Activated naive CD8-positive, alpha-beta T cell treated with anti-CD3 and anti-CD28 coated beads, Interleukin-2, amount 10 ng/mL, durations not matched to agents 7 days and 5 days (primary cell): ENCODE data around the gene S1PR4. TPM values are rescaled to one million over a fixed set of nuclear protein-coding genes. Genes with fewer than 3 reads are reported as not detected.
"Not testable (repeated sequence)": the region's sequence is repeated elsewhere in the genome, so short reads cannot be mapped to it uniquely, and the experiment has no call there.

Experiments
- ATAC-seq: fragments of 150-1000 bp; cut with Tn5 transposase; one replicate; pipeline ENCODE4 v1.10.0; 2021; ENCODE audit warnings: low read depth, moderate library complexity
- POLR2A ChIA-PET: fragments of 350-600 bp; sonication (Branson Sonifier 250); formaldehyde crosslinking; loops from one replicate; lab custom pipeline; 2021; ENCODE audit warnings: antibody characterized with exemption; lab: Charles Lee
- DNase-seq: peaks from one replicate; pipeline ENCODE4 v3.0.0; 2021
- H3K27ac Mint-ChIP-seq: one replicate; pipeline ENCODE4 v1.8.0; 2022; ENCODE audit warnings: mild to moderate bottlenecking, mixed read lengths
- H3K27me3 Mint-ChIP-seq: one replicate; pipeline ENCODE4 v1.8.0; 2022; ENCODE audit warnings: mild to moderate bottlenecking, moderate library complexity, mixed read lengths
- H3K36me3 Mint-ChIP-seq: one replicate; pipeline ENCODE4 v1.8.0; 2021; ENCODE audit warnings: mild to moderate bottlenecking, mixed read lengths
- H3K4me1 Mint-ChIP-seq: one replicate; pipeline ENCODE4 v1.8.0; 2021; ENCODE audit warnings: mixed read lengths
- H3K4me3 Mint-ChIP-seq: one replicate; pipeline ENCODE4 v1.8.0; 2022; ENCODE audit warnings: mild to moderate bottlenecking, moderate library complexity, mixed read lengths
- H3K9me3 Mint-ChIP-seq: one replicate; pipeline ENCODE4 v1.8.0; 2021; ENCODE audit warnings: mixed read lengths
- total RNA-seq, 2 experiments: library from RNA; stranded (reverse); gene quantifications; one replicate each; pipeline ENCODE4 v1.2.3, GENCODE V29; 2021

The S1PR4 gene
- total RNA-seq, 2 experiments from 2014 or later: 133 to 134 TPM

DNA sequence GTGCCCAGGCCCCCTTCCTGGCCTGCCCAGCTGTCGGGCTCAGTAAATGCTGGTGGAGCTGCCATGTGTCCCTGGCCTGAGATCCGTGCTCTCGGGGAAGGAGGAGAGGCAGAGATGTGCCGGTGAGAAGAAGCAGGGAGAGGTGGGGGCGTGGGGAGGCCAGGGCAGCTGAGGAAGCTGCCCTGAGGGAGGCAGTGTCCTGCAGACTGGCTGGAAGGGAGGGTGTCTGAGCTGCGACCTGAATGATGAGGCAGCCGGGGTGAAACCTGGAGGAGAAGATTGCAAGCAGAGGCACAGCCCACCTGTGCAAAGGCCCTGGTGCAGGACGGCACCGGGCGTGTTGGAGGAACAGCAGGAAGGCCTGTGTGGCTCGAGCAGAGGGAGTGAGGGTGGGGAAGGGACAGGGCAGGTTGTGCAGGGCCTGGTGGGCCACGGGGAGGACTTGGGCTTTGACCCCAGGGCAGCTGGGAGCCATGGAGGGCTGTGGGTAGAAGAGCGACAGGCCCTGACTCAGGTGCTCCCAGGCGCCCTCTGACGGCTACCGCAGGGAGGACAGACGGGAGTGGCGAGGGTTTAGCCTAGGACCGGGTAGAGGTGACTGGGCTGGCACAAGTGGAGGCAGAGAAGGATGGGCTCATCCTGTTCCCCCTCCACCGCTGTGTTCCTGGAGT lies 31.9 kb downstream of the S1PR4 start:
- H3K27ac Mint-ChIP-seq: no peak overlapping the region
- H3K4me1 Mint-ChIP-seq: peaks cover 2% of the 10 kb centered on the region
- DNase-seq: peak; percentile 80
- H3K4me3 Mint-ChIP-seq: no peak overlapping the region
- POLR2A ChIA-PET: no interaction called here
- peak; percentile 81 for ATAC-seq
- no peaks in the 10 kb centered on the region for H3K36me3 Mint-ChIP-seq
- no peaks in the 10 kb centered on the region for H3K9me3 Mint-ChIP-seq
- no peaks in the 10 kb centered on the region for H3K27me3 Mint-ChIP-seq

DNA sequence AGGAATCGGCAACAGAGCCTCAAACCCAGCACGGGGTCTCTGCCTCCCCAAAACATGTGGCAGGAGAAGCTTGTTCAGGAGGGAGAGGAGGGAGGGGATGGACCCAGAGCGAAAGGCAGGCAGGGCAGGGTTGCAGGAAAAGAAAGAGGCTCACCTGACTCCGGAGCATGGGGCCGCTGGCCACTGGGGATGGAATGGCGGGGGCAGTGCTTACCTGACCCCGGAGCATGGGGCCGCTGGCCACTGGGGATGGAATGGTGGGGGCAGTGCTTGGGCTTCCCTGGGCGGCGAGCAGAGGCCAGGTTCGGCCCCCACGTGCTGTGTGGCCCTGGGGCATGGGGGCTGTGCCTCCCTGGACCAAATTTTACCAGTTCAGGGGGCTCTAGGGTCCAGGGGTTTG lies 32.6 kb downstream of the S1PR4 start:
- H3K4me3 Mint-ChIP-seq: no peak overlapping the region
- H3K36me3 Mint-ChIP-seq: no peaks in the 10 kb centered on the region
- ATAC-seq (no peak), DNase-seq (no peak)
- no peaks in the 10 kb centered on the region for H3K27me3 Mint-ChIP-seq
- H3K4me1 Mint-ChIP-seq: peaks cover 2% of the 10 kb centered on the region
- POLR2A ChIA-PET: no interaction called here
- no peak overlapping the region for H3K27ac Mint-ChIP-seq
- H3K9me3 Mint-ChIP-seq: no peaks in the 10 kb centered on the region

DNA sequence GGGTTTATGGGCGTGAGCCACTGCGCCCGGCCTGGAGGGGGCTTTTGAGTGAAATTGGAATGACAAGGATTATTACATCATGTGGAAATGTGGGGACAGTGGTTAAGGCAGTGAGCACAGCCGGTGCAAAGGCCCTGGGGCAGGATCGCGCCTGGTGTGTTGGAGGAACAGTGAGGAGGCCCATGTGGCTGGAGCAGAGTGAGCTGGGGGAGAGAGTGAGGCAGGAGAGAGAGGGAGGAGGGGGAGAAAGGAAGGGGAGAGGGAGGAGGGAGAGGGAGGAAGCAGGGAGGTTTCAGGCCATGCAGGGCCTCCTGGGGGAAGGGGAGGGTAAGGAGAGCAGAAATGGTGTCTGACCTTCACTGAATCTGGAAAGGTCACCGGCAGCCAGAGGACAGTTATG lies 34.6 kb downstream of the S1PR4 start:
- Mint-ChIP-seq H3K36me3 (no peaks in the 10 kb centered on the region), H3K4me1 (peaks cover 2% of the 10 kb centered on the region), H3K4me3 (no peak overlapping the region), H3K27ac (peak overlapping the region; percentile 47), H3K9me3 (no peaks in the 10 kb centered on the region), H3K27me3 (no peaks in the 10 kb centered on the region)
- POLR2A ChIA-PET: no interaction called here
- DNase-seq (no peak), ATAC-seq (no peak)

DNA sequence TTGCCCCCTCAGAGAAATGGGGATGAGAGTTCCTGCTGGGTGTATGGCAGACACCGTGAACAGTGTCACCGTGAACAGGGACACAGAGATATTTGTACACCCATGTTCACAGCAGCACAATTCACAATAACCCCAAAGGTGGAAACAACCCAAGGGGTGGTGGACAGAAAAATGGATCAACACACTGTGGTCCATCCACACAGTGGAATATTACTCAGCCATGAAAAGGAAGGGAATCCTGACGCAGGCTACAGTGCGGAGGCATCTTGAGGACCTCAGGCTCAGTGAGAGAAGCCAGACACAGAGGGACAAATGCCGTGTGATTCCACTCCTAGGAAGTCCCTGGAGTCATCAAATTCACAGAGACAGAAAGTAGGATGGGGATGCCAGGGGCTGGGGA lies 38.3 kb downstream of the S1PR4 start:
- ATAC-seq: no peak
- no peak overlapping the region for H3K4me3 Mint-ChIP-seq
- peaks cover 2% of the 10 kb centered on the region for H3K4me1 Mint-ChIP-seq
- H3K36me3 Mint-ChIP-seq: no peaks in the 10 kb centered on the region
- no peak for DNase-seq
- H3K27ac Mint-ChIP-seq: no peak overlapping the region
- POLR2A ChIA-PET: interaction anchor here (0.6 kb wide), 1 partner anchor 262 kb away, joined by 3 read pairs; no protein-coding TSS in a partner anchor
- H3K27me3 Mint-ChIP-seq: peaks cover 2% of the 10 kb centered on the region
- no peaks in the 10 kb centered on the region for H3K9me3 Mint-ChIP-seq

DNA sequence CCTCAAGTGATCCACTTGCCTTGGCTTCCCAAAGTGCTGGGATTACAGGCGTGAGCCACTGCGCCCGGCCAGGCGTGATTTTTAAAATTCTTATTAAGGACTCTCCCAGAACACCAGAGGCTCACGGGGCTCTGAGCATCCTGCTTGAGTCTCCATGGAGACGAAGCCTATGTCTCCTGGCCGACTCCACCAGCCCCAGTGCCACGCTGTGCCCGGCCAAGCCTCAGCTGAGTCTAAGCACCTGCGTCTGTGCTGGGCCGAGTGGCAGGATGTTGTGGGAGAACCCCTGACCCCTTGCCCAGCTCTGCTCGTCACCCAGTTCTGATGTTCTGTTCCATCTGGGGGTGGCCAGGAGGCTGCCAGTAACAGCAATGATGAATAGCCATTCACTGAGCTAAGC lies 42.0 kb downstream of the S1PR4 start:
- H3K4me3 Mint-ChIP-seq: no peak overlapping the region
- POLR2A ChIA-PET: no interaction called here
- no peak overlapping the region for H3K27ac Mint-ChIP-seq
- ATAC-seq: no peak
- H3K4me1 Mint-ChIP-seq: no peaks in the 10 kb centered on the region
- no peaks in the 10 kb centered on the region for H3K36me3 Mint-ChIP-seq
- peaks cover 7% of the 10 kb centered on the region for H3K27me3 Mint-ChIP-seq
- no peaks in the 10 kb centered on the region for H3K9me3 Mint-ChIP-seq
- DNase-seq: no peak

DNA sequence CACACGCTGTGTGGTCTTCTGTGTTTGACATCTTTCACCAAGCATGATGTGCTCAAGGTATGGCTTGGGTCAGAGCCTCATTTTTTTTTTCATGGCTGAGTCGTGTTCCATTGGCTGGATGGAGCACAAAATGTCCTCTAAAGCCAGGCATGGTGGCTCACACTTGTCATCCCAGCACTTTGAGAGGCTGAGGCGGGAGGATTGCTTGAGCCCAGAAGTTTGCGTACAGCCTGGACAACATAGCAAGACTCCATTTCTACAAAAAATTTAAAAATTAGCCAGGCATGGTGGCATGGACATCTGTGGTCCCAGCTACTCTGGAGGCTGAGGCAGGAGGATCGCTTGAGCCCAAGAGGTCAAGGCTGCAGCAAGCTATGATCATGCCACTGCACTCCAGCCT lies 43.0 kb downstream of the S1PR4 start:
- H3K36me3 Mint-ChIP-seq, POLR2A ChIA-PET, H3K27ac Mint-ChIP-seq, DNase-seq, H3K4me3 Mint-ChIP-seq, H3K4me1 Mint-ChIP-seq, ATAC-seq, H3K9me3 Mint-ChIP-seq: not testable (repeated sequence)
- H3K27me3 Mint-ChIP-seq: peaks cover 16% of the 10 kb centered on the region

DNA sequence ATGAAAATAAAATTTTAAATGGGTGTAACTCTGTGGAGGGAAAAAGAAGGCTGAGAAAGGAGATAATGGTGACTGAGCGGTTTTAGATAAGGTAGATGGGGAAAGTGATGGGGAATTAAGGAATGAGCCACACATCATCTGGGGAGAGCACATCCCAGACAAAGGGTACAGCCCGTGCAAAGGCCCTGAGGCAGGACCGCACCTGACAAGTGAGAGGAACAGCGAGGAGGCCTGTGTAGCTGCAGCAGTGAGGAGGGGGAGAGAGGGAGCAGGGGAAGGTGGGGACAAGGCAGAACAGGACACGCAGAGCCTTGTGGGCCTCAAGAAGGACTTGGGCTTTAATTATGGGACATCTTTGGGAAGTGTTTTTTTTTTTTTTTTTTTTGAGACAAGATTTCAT lies 44.1 kb downstream of the S1PR4 start:
- no peaks in the 10 kb centered on the region for H3K36me3 Mint-ChIP-seq
- ATAC-seq: no peak
- POLR2A ChIA-PET: no interaction called here

DNA sequence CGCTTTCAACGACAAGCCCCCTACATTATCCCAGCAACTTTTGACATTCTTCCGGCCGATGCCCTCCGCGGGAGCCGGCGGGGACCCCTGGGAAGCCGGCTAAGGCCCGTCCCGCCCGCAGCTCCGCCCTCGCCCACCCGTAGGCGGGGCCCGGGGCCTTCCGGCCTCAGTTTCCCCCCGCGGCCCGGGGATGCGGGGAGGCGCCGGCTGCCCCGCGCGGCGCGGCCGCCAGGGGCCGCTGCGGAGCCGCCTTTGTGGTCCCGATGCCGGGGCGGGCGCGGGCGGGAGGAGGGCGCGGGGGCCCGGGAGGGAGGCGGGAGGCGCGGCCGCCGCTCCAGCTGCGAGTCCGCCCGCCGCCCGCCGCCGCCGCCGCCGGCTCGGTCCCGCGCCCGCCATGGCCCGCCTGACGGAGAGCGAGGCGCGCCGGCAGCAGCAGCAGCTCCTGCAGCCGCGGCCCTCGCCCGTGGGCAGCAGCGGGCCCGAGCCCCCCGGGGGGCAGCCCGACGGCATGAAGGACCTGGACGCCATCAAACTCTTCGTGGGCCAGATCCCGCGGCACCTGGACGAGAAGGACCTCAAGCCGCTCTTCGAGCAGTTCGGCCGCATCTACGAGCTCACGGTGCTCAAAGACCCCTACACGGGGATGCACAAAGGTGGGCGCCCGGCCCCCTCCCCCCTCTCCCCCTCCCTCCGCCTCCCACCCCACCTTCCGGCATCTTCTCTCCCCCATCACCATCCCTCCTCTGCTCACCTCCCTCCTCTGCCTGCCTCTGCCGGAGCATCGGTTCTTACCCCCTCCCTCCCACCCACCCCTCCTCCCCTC lies 46.0 kb downstream of the S1PR4 start, which contains the start of gene CELF5:
TSS of gene CELF5 (plus strand) at position 316 of the 823 bp plus-strand sequence. CDS start at position 395, 79 bp downstream.
- DNase-seq (peak; percentile 78), ATAC-seq (peak; percentile 73)
- Mint-ChIP-seq H3K4me3 (no peak within 1 kb of the TSS), H3K4me1 (no peaks in the 10 kb centered on the region), H3K27me3 (peaks cover 31% of the 10 kb centered on the region), H3K36me3 (no peaks in the 10 kb centered on the region), H3K9me3 (no peaks in the 10 kb centered on the region), H3K27ac (no peak within 1 kb of the TSS)
- POLR2A ChIA-PET: no interaction called here

More for the DNA sequence above, 44.1 kb downstream of the S1PR4 start:
- Mint-ChIP-seq H3K4me3 (no peak overlapping the region), H3K27me3 (peaks cover 25% of the 10 kb centered on the region), H3K9me3 (no peaks in the 10 kb centered on the region), H3K4me1 (no peaks in the 10 kb centered on the region), H3K27ac (no peak overlapping the region)
- no peak for DNase-seq

DNA sequence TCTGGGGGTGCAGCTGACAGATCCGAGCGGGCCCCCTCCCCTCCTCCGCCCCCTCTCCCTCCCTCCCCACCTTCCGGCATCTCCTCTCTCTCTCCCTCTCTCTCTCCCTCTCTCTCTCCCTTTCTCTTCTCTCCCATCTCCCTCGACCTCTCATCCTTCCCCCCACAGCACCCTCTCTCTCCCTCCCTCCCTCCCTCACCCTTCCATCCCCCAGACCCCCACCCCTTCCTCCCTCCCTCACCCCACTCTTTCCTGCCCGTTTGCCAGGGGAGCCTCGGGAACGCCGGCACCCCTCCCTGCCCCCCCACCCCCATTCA lies 46.6 kb downstream of the S1PR4 start:
- ATAC-seq: no peak
- H3K4me1 Mint-ChIP-seq: no peaks in the 10 kb centered on the region
- POLR2A ChIA-PET: no interaction called here
- H3K27ac Mint-ChIP-seq: no peak overlapping the region
- no peak overlapping the region for H3K4me3 Mint-ChIP-seq
- peaks cover 31% of the 10 kb centered on the region for H3K27me3 Mint-ChIP-seq
- H3K36me3 Mint-ChIP-seq: no peaks in the 10 kb centered on the region
- no peak for DNase-seq
- no peaks in the 10 kb centered on the region for H3K9me3 Mint-ChIP-seq

DNA sequence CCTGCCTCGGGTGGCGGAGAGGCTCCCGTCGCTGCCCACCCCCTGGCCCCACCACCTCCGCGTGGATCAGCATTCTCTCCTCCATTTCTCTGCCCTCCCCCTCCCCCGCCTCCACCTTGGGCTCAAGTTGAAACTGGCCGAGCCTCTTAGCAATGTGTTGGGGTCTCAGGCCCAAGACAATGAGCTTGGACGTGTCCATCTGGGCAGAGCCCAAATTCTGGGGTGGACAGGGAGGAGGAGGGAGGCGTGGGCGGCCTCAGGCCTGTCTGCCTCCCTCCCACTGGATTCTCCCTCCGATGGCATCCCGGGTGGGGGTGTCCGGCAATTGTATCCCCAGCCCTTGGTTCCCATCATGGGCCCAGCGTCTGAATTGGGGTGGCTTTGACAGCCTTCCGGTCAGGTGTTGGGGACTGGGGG lies 47.1 kb downstream of the S1PR4 start:
- no peaks in the 10 kb centered on the region for H3K4me1 Mint-ChIP-seq
- POLR2A ChIA-PET: no interaction called here
- DNase-seq (no peak), ATAC-seq (no peak)
- no peak overlapping the region for H3K4me3 Mint-ChIP-seq
- H3K36me3 Mint-ChIP-seq: no peaks in the 10 kb centered on the region
- no peak overlapping the region for H3K27ac Mint-ChIP-seq
- no peaks in the 10 kb centered on the region for H3K9me3 Mint-ChIP-seq
- H3K27me3 Mint-ChIP-seq: peaks cover 31% of the 10 kb centered on the region

DNA sequence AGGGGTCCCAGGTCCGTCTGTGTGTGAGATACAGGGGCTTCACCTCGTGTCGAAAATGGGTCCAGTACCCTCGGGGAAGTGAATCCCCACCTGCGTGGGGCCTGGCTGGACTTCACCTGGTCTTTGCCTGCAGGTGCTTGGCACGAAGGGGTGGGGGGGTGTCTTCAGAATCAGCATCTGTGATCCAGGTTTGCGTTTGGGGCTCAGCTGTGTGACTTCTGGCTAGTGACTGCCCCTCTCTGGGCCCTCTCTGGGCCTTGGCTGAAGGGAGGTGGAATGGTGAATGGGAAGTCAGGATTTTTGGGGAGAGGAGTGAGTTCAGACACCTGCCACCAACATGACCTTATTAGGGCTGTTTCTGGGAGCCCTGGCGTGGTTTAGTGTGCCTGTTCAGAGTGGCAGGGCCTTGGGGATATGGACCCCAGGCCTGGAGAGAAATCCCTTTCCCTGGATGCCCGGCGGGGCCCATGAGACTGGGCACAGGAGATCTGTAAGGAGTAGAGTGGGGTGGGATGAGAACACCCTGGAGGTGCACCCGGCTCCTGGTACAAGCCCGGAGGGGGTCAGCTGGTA lies 48.6 kb downstream of the S1PR4 start:
- no peak for ATAC-seq
- Mint-ChIP-seq H3K9me3 (no peaks in the 10 kb centered on the region), H3K27ac (no peak overlapping the region), H3K36me3 (no peaks in the 10 kb centered on the region), H3K4me1 (no peaks in the 10 kb centered on the region), H3K4me3 (no peak overlapping the region), H3K27me3 (peaks cover 31% of the 10 kb centered on the region)
- POLR2A ChIA-PET: no interaction called here
- DNase-seq: no peak

DNA sequence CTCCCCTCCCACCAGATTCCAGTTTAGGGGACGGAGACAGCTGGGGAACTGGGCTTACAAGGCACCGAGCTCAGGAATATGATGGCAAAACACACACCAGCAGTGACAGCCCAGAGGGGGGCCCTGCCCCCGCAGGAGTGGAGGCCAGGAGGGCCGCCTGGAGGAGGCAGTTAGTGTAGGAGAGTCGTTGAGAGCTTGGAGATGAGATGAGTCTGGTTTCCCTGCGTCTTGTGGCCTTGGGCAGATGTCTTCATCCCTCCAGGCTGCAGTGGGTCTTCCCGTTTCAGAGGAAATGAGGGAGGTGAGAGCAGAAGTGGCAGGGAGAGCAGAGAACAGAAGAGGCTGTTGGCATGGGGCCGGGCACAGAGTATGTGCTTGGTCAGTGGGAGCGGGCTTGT lies 50.8 kb downstream of the S1PR4 start:
- ATAC-seq (no peak), DNase-seq (no peak)
- Mint-ChIP-seq H3K36me3 (no peaks in the 10 kb centered on the region), H3K27me3 (peaks cover 31% of the 10 kb centered on the region), H3K4me3 (no peak overlapping the region), H3K9me3 (no peaks in the 10 kb centered on the region), H3K27ac (no peak overlapping the region), H3K4me1 (no peaks in the 10 kb centered on the region)
- POLR2A ChIA-PET: no interaction called here
